HepG2 (cell line): ENCODE results near the gene SHC1. TPM values are rescaled to one million over a fixed set of nuclear protein-coding genes. Genes with fewer than 3 reads are reported as not detected.

Experiments used
- ASH2L ChIP-seq: fragments of 300-600, 200-600 bp; sonication (generic); IDR thresholded peaks from 2 replicates; pipeline ENCODE4 v1.7.0; 2017; ENCODE audit warnings: low read depth, mild to moderate bottlenecking, moderate library complexity, mixed read lengths, low read length; ENCODE audit not compliant: insufficient read length
- BRF2 ChIP-seq: sonication (generic); formaldehyde crosslinking; IDR thresholded peaks from 2 replicates; pipeline ENCODE4 v1.8.1; 2022; ENCODE audit warnings: mild to moderate bottlenecking, missing genetic modification reagents
- CBX2 ChIP-seq, 2 experiments: fragments of 200-600 bp in 1 of 2; sonication (generic); formaldehyde crosslinking in 1 of 2; IDR thresholded peaks; 2 replicates each; pipeline versions ENCODE4 v1.7.0 to v1.8.1; 2018 to 2022; ENCODE audit warnings: low read depth in 2 of 2, low read length in 1 of 2, mild to moderate bottlenecking in 1 of 2, missing genetic modification reagents in 1 of 2
- CERS6 ChIP-seq: sonication (generic); formaldehyde crosslinking; IDR thresholded peaks from 2 replicates; pipeline ENCODE4 v1.5.0; 2020; ENCODE audit warnings: missing genetic modification reagents
- ERF ChIP-seq: IDR thresholded peaks from 2 replicates; pipeline ENCODE4 v1.6.1; 2018; ENCODE audit warnings: missing biosample characterization, missing genetic modification reagents
- HMGXB3 ChIP-seq: sonication (generic); formaldehyde crosslinking; IDR thresholded peaks from 2 replicates; pipeline ENCODE4 v1.4.0; 2020; ENCODE audit warnings: missing genetic modification reagents, borderline replicate concordance
- JUNB ChIP-seq: sonication (generic); formaldehyde crosslinking; IDR thresholded peaks from 2 replicates; pipeline ENCODE4 v1.8.0; 2022; ENCODE audit warnings: missing genetic modification reagents, mild to moderate bottlenecking, borderline replicate concordance
- MTA1 ChIP-seq: sonication (generic); formaldehyde crosslinking; IDR thresholded peaks from 2 replicates; pipeline ENCODE4 v1.4.0; 2020; ENCODE audit warnings: missing genetic modification reagents, mild to moderate bottlenecking, borderline replicate concordance
- NR2F2 ChIP-seq: IDR thresholded peaks from 2 replicates; pipeline ENCODE4 v1.6.1; 2012; ENCODE audit warnings: low read depth, inconsistent platforms, borderline replicate concordance
- PPARG ChIP-seq: conservative IDR thresholded peaks from 2 replicates; pipeline ENCODE4 v1.6.1; 2016; ENCODE audit warnings: missing biosample characterization, missing genetic modification reagents
- RNF2 ChIP-seq: fragments of 450-650 bp; conservative IDR thresholded peaks from 2 replicates; pipeline ENCODE4 v1.6.1; 2016; ENCODE audit warnings: low read depth
- SMYD3 ChIP-seq: sonication (generic); formaldehyde crosslinking; IDR thresholded peaks from 2 replicates; pipeline ENCODE4 v1.8.1; 2023; ENCODE audit warnings: mild to moderate bottlenecking, missing genetic modification reagents
- STAT5B ChIP-seq: sonication (generic); formaldehyde crosslinking; IDR thresholded peaks from 2 replicates; pipeline ENCODE4 v1.4.0; 2020; ENCODE audit warnings: missing genetic modification reagents
- TGIF2 ChIP-seq: IDR thresholded peaks from 2 replicates; pipeline ENCODE4 v1.6.1; 2016; ENCODE audit warnings: control low read depth, missing compliant biosample characterization
- ZBTB7A ChIP-seq: sonication (generic); formaldehyde crosslinking; IDR thresholded peaks from 2 replicates; pipeline ENCODE4 v1.8.0; 2022; ENCODE audit warnings: mild to moderate bottlenecking, missing genetic modification reagents
- ZFP36 ChIP-seq: fragments of 150-350 bp; IDR thresholded peaks from 2 replicates; pipeline ENCODE4 v1.6.1; 2018; ENCODE audit warnings: borderline replicate concordance, low read length, low read depth; ENCODE audit not compliant: partially characterized antibody
- ZNF224 ChIP-seq: sonication (generic); formaldehyde crosslinking; IDR thresholded peaks from 2 replicates; pipeline ENCODE4 v1.5.0; 2020; ENCODE audit warnings: mild to moderate bottlenecking, missing genetic modification reagents
- ZNF296 ChIP-seq: sonication (generic); formaldehyde crosslinking; conservative IDR thresholded peaks from 2 replicates; pipeline ENCODE4 v1.5.0; 2020; ENCODE audit warnings: mild to moderate bottlenecking, missing genetic modification reagents
- ZNF33A ChIP-seq: sonication (generic); formaldehyde crosslinking; IDR thresholded peaks from 2 replicates; pipeline ENCODE4 v1.5.1; 2020; ENCODE audit warnings: missing genetic modification reagents, mild to moderate bottlenecking, moderate library complexity, borderline replicate concordance
- ZNF441 ChIP-seq: sonication (generic); formaldehyde crosslinking; IDR thresholded peaks from 2 replicates; pipeline ENCODE4 v1.7.0; 2021; ENCODE audit warnings: missing genetic modification reagents, borderline replicate concordance
- ZNF451 ChIP-seq: sonication (generic); formaldehyde crosslinking; IDR thresholded peaks from 2 replicates; pipeline ENCODE4 v1.5.0; 2020; ENCODE audit warnings: mild to moderate bottlenecking, missing genetic modification reagents
- ZNF569 ChIP-seq: sonication (generic); formaldehyde crosslinking; IDR thresholded peaks from 2 replicates; pipeline ENCODE4 v1.5.0; 2020; ENCODE audit warnings: mild to moderate bottlenecking, missing genetic modification reagents, moderate library complexity, borderline replicate concordance
- ZNF614 ChIP-seq: IDR thresholded peaks from 2 replicates; pipeline ENCODE4 v1.6.1; 2018; ENCODE audit warnings: missing biosample characterization, missing genetic modification reagents, inconsistent platforms, borderline replicate concordance
- ZNF652 ChIP-seq: IDR thresholded peaks from 2 replicates; pipeline ENCODE4 v1.6.1; 2016; ENCODE audit warnings: low read depth, borderline replicate concordance
- polyA plus RNA-seq, 8 experiments: library from polyadenylated mRNA; depleted of rRNA in 3 of 8; stranded (reverse) in 7 of 8; unstranded in 1 of 8; fragments of >200 nt; fragmentation: Illumina TruSeq in 4 of 8; extraction: Trizol in 4 of 8; gene quantifications; 2 replicates each; pipeline versions ENCODE4 v1.2.1 to v1.2.3, GENCODE V29; 2011 to 2016; ENCODE audit warnings: low read depth in 4 of 8, missing spikeins in 1 of 8, mixed read lengths in 1 of 8; ENCODE audit not compliant: insufficient read depth in 1 of 8
- total RNA-seq, 5 experiments: library from RNA; depleted of rRNA; stranded (reverse); fragments of >200 nt; fragmentation: Illumina TruSeq; extraction: Trizol; gene quantifications; 2 replicates each; pipeline ENCODE4 v1.2.3, GENCODE V29; 2016; ENCODE audit warnings: low read depth in 1 of 5

The SHC1 gene
- total and polyA plus RNA-seq, 2 of the 13 experiments (the other 11 are each of a cell fraction or from before 2014, with no cell fraction given) = 52.0 to 137 TPM

- no peak; the same call in 1 of the 2 replicates for TF ChIP-seq HMGXB3 (CRISPR knock-in tag)
- TF ChIP-seq TGIF2 (CRISPR knock-in tag) = no peak
- TF ChIP-seq JUNB (CRISPR knock-in tag) = no peak
- TF ChIP-seq CERS6 = no peak
- peak; percentile 85; the same call in 1 of the 2 replicates for TF ChIP-seq ZNF614 (CRISPR knock-in tag)
- TF ChIP-seq SMYD3 (CRISPR knock-in tag) = peak; percentile 53; the same call in 1 of the 2 replicates
- no peak for TF ChIP-seq CBX2 (IDR thresholded peaks at IDR 0.05; ENCODE audit: low read depth, low read length)
- TF ChIP-seq CBX2 (CRISPR knock-in tag; IDR thresholded peaks at IDR 0.05; ENCODE audit: low read depth) = no peak; the same call in 1 of the 2 replicates
- peak; percentile 52 for TF ChIP-seq PPARG (CRISPR knock-in tag)
- TF ChIP-seq ERF (CRISPR knock-in tag) = peak; percentile 80
- TF ChIP-seq ZBTB7A = peak; percentile 91
- peak; percentile 9; the same call in 1 of the 2 replicates for TF ChIP-seq STAT5B (CRISPR knock-in tag)
- TF ChIP-seq ZNF224 (CRISPR knock-in tag) = peak; percentile 67; the same call in 1 of the 2 replicates
- TF ChIP-seq ZNF296 (CRISPR knock-in tag) = no peak
- TF ChIP-seq RNF2 = peak; percentile 68; the same call in 1 of the 2 replicates
- TF ChIP-seq ZNF441 (CRISPR knock-in tag) = peak; percentile 37; the same call in 1 of the 2 replicates
- TF ChIP-seq ZNF33A (CRISPR knock-in tag) = no peak
- TF ChIP-seq BRF2 = peak; percentile 59; the same call in 1 of the 2 replicates
- TF ChIP-seq ASH2L = peak; percentile 90
- no peak for TF ChIP-seq ZNF569 (CRISPR knock-in tag)
- TF ChIP-seq MTA1 (CRISPR knock-in tag) = peak; percentile 68; the same call in 1 of the 2 replicates
- TF ChIP-seq ZNF451 (CRISPR knock-in tag) = 0 out of 2 replicates have a peak, but pooled peaks have one; percentile 28
- TF ChIP-seq ZFP36 = no peak
- TF ChIP-seq ZNF652 (CRISPR knock-in tag) = peak; percentile 10; the same call in 1 of the 2 replicates
- TF ChIP-seq NR2F2 = no peak
Observed at GRCh38 chr1:155000726-155001424, 30.3 kb upstream of the SHC1 start (continued).
